GM20000 (cell line): ENCODE results near the gene KCNH3.

ENCODE experiments used
- DNase-seq: peaks from one replicate; pipeline ENCODE4 v3.0.0; 2012; ENCODE audit warnings: low spot score
- TF ChIP-seq, protein P1 (sequence below): IDR thresholded peaks from 2 replicates; pipeline ENCODE4 v1.5.1; 2012; ENCODE audit warnings: mild to moderate bottlenecking, control low read depth; ENCODE audit errors: extremely low read depth, missing control alignments

Gene KCNH3

DNA sequence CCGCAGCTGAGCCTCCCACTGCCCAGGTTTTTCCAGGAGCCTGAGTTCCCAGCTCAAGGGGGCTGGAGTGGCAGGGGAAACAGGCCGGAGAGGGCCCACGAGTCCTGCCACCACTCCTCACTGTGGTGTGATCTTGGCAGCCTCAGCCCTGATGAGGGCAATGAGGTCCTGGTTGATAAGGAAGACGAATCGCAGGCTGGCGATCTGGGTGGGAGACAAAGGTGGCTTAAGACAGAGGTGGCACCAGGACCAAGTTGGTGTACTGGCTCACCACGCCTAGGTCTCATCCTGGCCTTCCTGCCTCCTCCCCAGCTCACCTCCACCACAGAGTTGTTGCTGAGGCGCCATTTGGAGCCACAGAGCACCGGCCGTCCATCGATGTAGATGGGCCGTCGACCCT, 19.7 kb downstream of the KCNH3 start:
- TF ChIP-seq, protein P1, sequence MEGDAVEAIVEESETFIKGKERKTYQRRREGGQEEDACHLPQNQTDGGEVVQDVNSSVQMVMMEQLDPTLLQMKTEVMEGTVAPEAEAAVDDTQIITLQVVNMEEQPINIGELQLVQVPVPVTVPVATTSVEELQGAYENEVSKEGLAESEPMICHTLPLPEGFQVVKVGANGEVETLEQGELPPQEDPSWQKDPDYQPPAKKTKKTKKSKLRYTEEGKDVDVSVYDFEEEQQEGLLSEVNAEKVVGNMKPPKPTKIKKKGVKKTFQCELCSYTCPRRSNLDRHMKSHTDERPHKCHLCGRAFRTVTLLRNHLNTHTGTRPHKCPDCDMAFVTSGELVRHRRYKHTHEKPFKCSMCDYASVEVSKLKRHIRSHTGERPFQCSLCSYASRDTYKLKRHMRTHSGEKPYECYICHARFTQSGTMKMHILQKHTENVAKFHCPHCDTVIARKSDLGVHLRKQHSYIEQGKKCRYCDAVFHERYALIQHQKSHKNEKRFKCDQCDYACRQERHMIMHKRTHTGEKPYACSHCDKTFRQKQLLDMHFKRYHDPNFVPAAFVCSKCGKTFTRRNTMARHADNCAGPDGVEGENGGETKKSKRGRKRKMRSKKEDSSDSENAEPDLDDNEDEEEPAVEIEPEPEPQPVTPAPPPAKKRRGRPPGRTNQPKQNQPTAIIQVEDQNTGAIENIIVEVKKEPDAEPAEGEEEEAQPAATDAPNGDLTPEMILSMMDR = no peak
- no peak for DNase-seq

DNA sequence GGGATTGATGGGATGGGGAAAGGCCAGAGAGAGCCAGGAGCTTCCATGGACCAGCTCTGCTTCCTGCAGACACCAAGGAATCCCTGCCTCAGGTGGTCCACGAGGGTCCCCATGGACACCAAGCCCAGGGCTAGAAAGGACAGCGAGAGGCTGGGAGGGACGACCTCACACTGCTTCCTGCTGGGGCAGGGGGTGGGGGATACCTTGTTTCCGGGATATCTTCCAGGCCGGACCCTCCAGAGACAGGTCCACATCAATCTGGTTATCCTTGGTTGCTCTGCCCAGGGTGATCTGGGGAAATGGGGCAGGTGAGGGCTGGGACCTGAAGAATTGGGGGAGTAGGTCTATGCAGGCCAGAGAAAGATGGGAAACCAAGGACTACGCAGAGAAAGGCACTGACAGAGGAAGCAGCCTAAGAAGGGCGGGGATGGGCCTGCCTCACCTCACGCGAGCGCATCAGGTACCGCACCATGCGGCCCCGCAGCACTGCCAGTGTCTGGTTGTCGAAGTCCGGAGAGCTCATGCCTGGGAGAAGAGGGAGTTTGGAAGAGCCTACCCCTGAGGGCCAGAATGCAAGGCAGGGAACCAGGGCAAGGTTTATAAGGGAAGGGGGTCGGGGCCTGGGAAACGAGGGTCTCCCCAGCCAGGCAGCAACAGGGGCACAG, 20.3 kb downstream of the KCNH3 start:
- no peak for DNase-seq
- TF ChIP-seq, protein P1 = no peak

DNA sequence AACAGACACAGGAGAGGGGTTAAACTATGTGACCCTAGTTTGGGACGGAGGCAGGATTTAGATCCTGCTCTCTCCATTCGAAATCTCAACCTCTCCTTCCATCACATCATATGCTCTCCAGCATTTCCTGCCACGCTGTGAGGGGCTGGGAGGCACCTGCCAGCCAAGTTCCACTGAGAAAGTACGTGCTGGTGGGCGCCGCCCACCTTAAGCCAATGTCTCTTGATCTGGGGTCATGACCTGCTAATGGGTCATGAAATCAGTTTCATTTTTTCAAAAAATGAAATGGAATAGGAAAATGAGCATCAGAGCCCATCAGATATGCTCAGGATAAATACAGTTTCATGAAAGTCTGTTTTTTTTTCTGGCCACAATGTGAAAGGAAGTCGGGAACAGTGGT, 21.9 kb downstream of the KCNH3 start:
- TF ChIP-seq, protein P1 = no peak
- no peak for DNase-seq

DNA sequence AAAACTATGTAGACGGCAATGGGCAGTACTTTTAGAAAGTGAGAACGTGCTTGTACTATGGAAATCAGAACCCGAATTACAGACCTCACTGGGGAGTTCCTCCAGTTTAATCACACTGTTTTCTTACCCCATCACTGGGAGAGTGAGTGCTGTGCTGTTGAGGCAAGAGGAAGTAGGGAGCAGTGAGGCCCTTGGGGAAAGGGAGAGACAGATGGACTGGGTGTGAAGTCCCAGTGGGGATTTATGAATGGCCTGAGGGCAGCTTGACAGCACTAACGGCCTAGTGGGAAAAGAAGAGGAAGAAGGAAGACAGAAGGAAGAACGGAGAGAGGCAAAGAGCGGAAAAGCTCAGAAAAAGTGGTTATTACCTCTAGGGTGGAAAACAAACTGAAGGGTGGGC, 23.4 kb downstream of the KCNH3 start:
- TF ChIP-seq, protein P1 = no peak
- DNase-seq = no peak

DNA sequence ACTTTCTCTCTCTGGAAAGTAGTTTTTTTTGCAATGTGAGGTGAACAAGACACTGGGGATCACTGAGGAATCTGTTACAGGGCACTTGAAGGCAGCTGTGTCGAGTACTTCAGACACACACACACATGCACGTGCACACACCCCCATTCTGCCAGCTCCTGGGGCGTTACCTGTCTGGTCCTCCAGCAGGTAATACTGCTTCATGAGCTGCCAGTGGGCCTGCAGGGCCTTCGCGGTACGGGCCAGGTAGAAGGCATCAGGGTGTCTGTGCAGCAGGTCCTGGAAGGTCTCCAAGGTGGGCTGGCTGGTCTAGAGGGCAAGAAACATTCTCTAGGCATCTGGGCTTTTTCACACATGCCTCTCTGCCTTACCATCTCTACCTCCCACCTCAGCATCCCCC, 24.0 kb downstream of the KCNH3 start:
- no peak for DNase-seq
- TF ChIP-seq, protein P1 = no peak

DNA sequence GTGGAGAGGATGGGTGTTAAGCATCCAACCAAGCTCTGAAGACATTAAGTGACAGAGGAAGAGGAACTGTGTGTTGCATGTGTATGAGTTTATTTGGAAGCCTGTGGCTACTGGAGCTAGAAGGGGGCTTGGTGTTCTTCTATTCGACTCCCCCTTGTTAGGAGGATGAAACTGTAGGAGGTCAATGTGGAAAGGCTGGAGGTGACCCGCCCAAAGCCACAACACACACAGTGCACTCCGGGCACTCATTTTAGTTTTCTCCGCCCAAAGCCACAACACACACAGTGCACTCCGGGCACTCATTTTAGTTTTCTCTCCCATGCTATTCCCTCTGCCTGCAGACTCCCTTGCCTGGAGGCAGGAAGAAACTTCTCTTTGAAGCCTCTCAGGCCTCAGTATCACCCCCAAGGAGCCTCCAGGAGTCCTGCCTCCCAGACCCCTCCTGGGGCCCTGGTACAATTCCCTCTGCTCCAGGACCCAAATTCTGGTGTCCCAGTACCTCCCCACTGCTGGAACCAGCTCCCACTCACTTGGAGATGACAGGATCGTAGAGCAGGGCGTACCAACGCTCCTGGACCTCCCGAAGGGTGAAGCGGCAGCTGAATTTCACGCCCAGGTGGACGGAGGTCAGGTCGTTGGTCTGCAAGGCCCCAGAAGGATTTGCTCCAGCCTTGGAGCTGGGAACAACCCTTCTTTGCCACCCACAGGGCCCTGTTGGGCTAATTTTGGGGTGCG, 25.3 kb downstream of the KCNH3 start:
- TF ChIP-seq, protein P1 = no peak
- DNase-seq = no peak

DNA sequence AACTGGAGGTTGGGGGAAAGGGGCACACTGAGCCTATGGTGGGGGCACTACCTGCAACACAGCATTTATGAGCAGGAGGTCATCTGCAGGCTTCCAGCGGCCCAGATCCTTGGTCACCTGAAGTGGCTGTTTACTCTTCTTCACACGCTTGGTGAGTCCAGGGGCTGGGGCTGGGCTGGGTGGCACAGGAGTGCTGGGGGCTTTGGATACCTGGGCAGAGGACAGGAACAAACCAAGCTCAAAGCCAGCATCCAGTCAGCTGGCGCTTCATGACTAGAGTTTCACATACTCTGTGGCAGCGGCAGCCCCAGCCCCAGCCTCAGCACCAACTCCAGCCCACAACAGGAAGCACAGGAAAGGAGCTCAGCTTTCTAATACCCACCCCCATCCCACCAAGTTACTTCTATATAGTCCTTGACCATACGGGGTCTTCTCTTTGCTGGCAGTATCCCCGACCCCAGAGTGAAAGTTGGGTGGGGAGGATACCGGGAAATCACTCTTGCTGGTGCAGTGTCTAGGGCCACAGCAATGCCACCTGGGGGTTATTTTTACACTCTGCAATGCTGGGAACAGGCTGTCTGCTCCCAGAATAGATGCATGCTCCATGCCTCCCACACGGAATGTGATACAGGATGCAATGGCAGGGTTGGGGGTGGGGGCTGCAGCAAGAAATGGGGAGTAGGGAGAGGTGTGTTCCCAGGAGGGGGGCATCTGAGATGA, 26.0 kb downstream of the KCNH3 start:
- DNase-seq = no peak
- TF ChIP-seq, protein P1 = no peak
